Calu3 (cell line): ENCODE data around the gene BBX. TPM values are rescaled to one million over a fixed set of nuclear protein-coding genes. Genes with fewer than 3 reads are reported as not detected.

Experiments used
- BruUV-seq: library from RNA; stranded (reverse); fragments of 400-500 nt; replicated peaks from 2 replicates; lab custom pipeline; 2021; lab: Mats Ljungman, UMichigan
- CTCF ChIA-PET: fragments of 300-600 bp; sonication (Branson Sonifier 250); formaldehyde crosslinking; loops from one replicate; lab custom pipeline; 2022; ENCODE audit warnings: antibody characterized with exemption; lab: Charles Lee
- DNase-seq: peaks from one replicate; pipeline ENCODE4 v3.0.0; 2022
- H3K27ac Mint-ChIP-seq: one replicate; pipeline ENCODE4 v1.8.0; 2022; ENCODE audit warnings: mixed read lengths; ENCODE audit not compliant: unreplicated experiment
- H3K27me3 Mint-ChIP-seq: one replicate; pipeline ENCODE4 v1.8.0; 2022; ENCODE audit warnings: mixed read lengths; ENCODE audit not compliant: unreplicated experiment
- H3K36me3 Mint-ChIP-seq: one replicate; pipeline ENCODE4 v1.8.0; 2022; ENCODE audit warnings: mild to moderate bottlenecking, moderate library complexity, mixed read lengths; ENCODE audit not compliant: insufficient read depth, unreplicated experiment
- H3K4me1 Mint-ChIP-seq: one replicate; pipeline ENCODE4 v1.8.0; 2022; ENCODE audit warnings: mild to moderate bottlenecking, low read depth, mixed read lengths; ENCODE audit not compliant: unreplicated experiment
- H3K4me3 Mint-ChIP-seq: one replicate; pipeline ENCODE4 v1.8.0; 2022; ENCODE audit warnings: mild to moderate bottlenecking, low read depth, moderate library complexity, mixed read lengths; ENCODE audit not compliant: unreplicated experiment
- H3K9me3 Mint-ChIP-seq: one replicate; pipeline ENCODE4 v1.8.0; 2022; ENCODE audit warnings: low read depth, mixed read lengths; ENCODE audit not compliant: unreplicated experiment
- CTCF ChIP-seq: fragments of 200-600 bp; IDR thresholded peaks from one replicate; pipeline ENCODE4 v1.8.0; 2022; ENCODE audit warnings: antibody characterized with exemption; ENCODE audit not compliant: unreplicated experiment
- intact Hi-C: fragments of 100-400 bp; cut with micrococcal nuclease; formaldehyde crosslinking; loops from one replicate; pipeline ENCODE4 v1.10.0; 2022; ENCODE audit not compliant: unreplicated experiment
- total RNA-seq: library from RNA; stranded (reverse); gene quantifications from 2 replicates; pipeline ENCODE4 v1.2.3, GENCODE V29; 2022

BBX gene
- total RNA-seq, 1 experiment from 2014 or later = 66.9 TPM

- no peak for DNase-seq
- Mint-ChIP-seq H3K4me3 (no peak overlapping the region), H3K27me3 (no peaks in the 10 kb centered on the region), H3K36me3 (peaks cover 7% of the 10 kb centered on the region), H3K27ac (no peak overlapping the region), H3K4me1 (no peaks in the 10 kb centered on the region), H3K9me3 (no peaks in the 10 kb centered on the region)
- TF ChIP-seq CTCF = no peak
- intact Hi-C loops = no loop called here
- CTCF ChIA-PET = no interaction called here
- BruUV-seq = no TSS peak
Measured at GRCh38 chr3:107666853-107667252, 144.1 kb downstream of the BBX start.

GRCh38 chr3:107668416-107668815 lies 145.7 kb downstream of the BBX start:
- intact Hi-C loops = no loop called here

GRCh38 chr3:107668963-107669362 lies 146.2 kb downstream of the BBX start:
- H3K27ac Mint-ChIP-seq = no peak overlapping the region
- H3K4me3 Mint-ChIP-seq = no peak overlapping the region
- no peaks in the 10 kb centered on the region for H3K27me3 Mint-ChIP-seq
- CTCF ChIA-PET = no interaction called here
- no peaks in the 10 kb centered on the region for H3K9me3 Mint-ChIP-seq
- H3K36me3 Mint-ChIP-seq = peaks cover 2% of the 10 kb centered on the region
- DNase-seq = no peak
- intact Hi-C loops = no loop called here
- no peak for TF ChIP-seq CTCF
- no peaks in the 10 kb centered on the region for H3K4me1 Mint-ChIP-seq
- no TSS peak for BruUV-seq

More at GRCh38 chr3:107668416-107668815, 145.7 kb downstream of the BBX start:
- no peak for DNase-seq
- Mint-ChIP-seq H3K27me3 (no peaks in the 10 kb centered on the region), H3K4me3 (no peak overlapping the region), H3K9me3 (no peaks in the 10 kb centered on the region), H3K36me3 (peaks cover 7% of the 10 kb centered on the region), H3K4me1 (no peaks in the 10 kb centered on the region), H3K27ac (no peak overlapping the region)
- TF ChIP-seq CTCF = no peak
- BruUV-seq = no TSS peak
- CTCF ChIA-PET = no interaction called here

GRCh38 chr3:107669669-107670068 lies 146.9 kb downstream of the BBX start:
- H3K36me3 Mint-ChIP-seq = no peaks in the 10 kb centered on the region
- CTCF ChIA-PET = no interaction called here
- no TSS peak for BruUV-seq
- H3K27me3 Mint-ChIP-seq = no peaks in the 10 kb centered on the region
- TF ChIP-seq CTCF = no peak
- DNase-seq = no peak
- H3K9me3 Mint-ChIP-seq = no peaks in the 10 kb centered on the region
- intact Hi-C loops = loop anchor here (10.0 kb wide), 1 partner anchor 175 kb away; no protein-coding TSS in a partner anchor
- no peak overlapping the region for H3K27ac Mint-ChIP-seq
- H3K4me1 Mint-ChIP-seq = no peaks in the 10 kb centered on the region
- H3K4me3 Mint-ChIP-seq = no peak overlapping the region
